ENCODE data around the gene PTPRN2. TPM values are rescaled to one million over a fixed set of nuclear protein-coding genes. Genes with fewer than 3 reads are reported as not detected.

Gene PTPRN2
- total and polyA plus RNA-seq, 2 of the 8 experiments (the other 6 are each of a cell fraction or from before 2014, with no cell fraction given): 2.6 to 4.5 TPM

GRCh38 chr7:158291998-158292397 lies 295.6 kb downstream of the PTPRN2 start (continued):
- TF ChIP-seq, protein P1, sequence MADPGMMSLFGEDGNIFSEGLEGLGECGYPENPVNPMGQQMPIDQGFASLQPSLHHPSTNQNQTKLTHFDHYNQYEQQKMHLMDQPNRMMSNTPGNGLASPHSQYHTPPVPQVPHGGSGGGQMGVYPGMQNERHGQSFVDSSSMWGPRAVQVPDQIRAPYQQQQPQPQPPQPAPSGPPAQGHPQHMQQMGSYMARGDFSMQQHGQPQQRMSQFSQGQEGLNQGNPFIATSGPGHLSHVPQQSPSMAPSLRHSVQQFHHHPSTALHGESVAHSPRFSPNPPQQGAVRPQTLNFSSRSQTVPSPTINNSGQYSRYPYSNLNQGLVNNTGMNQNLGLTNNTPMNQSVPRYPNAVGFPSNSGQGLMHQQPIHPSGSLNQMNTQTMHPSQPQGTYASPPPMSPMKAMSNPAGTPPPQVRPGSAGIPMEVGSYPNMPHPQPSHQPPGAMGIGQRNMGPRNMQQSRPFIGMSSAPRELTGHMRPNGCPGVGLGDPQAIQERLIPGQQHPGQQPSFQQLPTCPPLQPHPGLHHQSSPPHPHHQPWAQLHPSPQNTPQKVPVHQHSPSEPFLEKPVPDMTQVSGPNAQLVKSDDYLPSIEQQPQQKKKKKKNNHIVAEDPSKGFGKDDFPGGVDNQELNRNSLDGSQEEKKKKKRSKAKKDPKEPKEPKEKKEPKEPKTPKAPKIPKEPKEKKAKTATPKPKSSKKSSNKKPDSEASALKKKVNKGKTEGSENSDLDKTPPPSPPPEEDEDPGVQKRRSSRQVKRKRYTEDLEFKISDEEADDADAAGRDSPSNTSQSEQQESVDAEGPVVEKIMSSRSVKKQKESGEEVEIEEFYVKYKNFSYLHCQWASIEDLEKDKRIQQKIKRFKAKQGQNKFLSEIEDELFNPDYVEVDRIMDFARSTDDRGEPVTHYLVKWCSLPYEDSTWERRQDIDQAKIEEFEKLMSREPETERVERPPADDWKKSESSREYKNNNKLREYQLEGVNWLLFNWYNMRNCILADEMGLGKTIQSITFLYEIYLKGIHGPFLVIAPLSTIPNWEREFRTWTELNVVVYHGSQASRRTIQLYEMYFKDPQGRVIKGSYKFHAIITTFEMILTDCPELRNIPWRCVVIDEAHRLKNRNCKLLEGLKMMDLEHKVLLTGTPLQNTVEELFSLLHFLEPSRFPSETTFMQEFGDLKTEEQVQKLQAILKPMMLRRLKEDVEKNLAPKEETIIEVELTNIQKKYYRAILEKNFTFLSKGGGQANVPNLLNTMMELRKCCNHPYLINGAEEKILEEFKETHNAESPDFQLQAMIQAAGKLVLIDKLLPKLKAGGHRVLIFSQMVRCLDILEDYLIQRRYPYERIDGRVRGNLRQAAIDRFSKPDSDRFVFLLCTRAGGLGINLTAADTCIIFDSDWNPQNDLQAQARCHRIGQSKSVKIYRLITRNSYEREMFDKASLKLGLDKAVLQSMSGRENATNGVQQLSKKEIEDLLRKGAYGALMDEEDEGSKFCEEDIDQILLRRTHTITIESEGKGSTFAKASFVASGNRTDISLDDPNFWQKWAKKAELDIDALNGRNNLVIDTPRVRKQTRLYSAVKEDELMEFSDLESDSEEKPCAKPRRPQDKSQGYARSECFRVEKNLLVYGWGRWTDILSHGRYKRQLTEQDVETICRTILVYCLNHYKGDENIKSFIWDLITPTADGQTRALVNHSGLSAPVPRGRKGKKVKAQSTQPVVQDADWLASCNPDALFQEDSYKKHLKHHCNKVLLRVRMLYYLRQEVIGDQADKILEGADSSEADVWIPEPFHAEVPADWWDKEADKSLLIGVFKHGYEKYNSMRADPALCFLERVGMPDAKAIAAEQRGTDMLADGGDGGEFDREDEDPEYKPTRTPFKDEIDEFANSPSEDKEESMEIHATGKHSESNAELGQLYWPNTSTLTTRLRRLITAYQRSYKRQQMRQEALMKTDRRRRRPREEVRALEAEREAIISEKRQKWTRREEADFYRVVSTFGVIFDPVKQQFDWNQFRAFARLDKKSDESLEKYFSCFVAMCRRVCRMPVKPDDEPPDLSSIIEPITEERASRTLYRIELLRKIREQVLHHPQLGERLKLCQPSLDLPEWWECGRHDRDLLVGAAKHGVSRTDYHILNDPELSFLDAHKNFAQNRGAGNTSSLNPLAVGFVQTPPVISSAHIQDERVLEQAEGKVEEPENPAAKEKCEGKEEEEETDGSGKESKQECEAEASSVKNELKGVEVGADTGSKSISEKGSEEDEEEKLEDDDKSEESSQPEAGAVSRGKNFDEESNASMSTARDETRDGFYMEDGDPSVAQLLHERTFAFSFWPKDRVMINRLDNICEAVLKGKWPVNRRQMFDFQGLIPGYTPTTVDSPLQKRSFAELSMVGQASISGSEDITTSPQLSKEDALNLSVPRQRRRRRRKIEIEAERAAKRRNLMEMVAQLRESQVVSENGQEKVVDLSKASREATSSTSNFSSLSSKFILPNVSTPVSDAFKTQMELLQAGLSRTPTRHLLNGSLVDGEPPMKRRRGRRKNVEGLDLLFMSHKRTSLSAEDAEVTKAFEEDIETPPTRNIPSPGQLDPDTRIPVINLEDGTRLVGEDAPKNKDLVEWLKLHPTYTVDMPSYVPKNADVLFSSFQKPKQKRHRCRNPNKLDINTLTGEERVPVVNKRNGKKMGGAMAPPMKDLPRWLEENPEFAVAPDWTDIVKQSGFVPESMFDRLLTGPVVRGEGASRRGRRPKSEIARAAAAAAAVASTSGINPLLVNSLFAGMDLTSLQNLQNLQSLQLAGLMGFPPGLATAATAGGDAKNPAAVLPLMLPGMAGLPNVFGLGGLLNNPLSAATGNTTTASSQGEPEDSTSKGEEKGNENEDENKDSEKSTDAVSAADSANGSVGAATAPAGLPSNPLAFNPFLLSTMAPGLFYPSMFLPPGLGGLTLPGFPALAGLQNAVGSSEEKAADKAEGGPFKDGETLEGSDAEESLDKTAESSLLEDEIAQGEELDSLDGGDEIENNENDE (IDR thresholded peaks at IDR 0.05; ENCODE audit: insufficient replicate concordance, low read length): no peak
- TF ChIP-seq SIN3A (conservative IDR thresholded peaks at IDR 0.05 in 1 of 2, IDR thresholded peaks at IDR 0.05 in 1 of 2; ENCODE audit: low read depth in 1 of 2, low read length in 2 of 2): no peak
- no peak for TF ChIP-seq SP4 (IDR thresholded peaks at IDR 0.05; ENCODE audit: low read length)
- no peak for TF ChIP-seq TBP (IDR thresholded peaks at IDR 0.05; ENCODE audit: low read depth, low read length)
- TF ChIP-seq SP1 (IDR thresholded peaks at IDR 0.05; ENCODE audit: low read depth, low read length): no peak
- no peak for TF ChIP-seq SAP30 (IDR thresholded peaks at IDR 0.05; ENCODE audit: insufficient read depth, insufficient replicate concordance, low read length)
- no peak for TF ChIP-seq POLR2A (IDR thresholded peaks at IDR 0.05; ENCODE audit: control extremely low read depth in 1 of 2, low read depth in 2 of 2, low read length in 2 of 2)
- no peak for TF ChIP-seq CREB1 (IDR thresholded peaks at IDR 0.05)

All from H1 (cell line).